Measurements from ENCODE around the gene CIAPIN1. TPM values are rescaled to one million over a fixed set of nuclear protein-coding genes. Genes with fewer than 3 reads are reported as not detected.
A peak's percentile ranks its signal among the peaks of the same experiment; 100 is the strongest.
"Not testable (repeated sequence)": the region's sequence is repeated elsewhere in the genome, so short reads cannot be mapped to it uniquely, and the experiment has no call there.

CIAPIN1 gene
- total RNA-seq, 1 donor from 2014 or later: 60.1 TPM

DNA sequence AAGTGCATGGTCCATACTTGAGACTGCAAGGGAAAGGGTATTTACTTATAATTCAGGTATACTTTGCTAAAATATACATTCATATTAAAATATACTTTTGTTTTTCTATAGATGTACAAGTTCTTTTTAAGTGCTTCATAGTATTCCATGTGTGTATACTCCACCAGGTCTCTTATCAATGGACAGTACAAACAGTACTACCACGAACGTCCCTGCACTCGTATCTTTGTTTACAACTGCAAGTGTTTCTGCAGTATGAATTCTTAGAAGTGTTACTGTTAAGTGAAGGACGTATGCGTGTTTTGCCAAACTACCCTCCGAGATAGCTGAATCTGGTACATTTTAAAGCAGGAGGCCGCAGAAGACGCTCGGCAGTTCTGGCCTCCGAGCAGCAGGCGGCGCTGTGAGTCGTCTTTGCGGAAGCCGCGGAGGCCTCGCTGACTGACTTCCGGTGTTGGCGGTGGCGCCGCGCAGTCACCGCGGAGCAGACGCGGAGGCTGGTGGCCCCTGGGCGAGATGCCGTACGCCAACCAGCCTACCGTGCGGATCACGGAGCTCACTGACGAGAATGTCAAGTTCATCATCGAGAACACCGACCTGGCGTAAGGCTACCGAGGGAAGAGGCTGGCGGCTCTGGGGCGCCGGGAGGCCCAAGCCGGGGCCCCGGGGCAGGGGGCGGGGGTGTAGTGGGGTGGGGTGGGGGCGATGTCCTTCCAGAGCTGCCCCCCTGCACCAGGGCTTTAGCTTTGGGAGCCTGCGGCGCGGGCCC lies 15.2 kb upstream of the CIAPIN1 start, which contains the start of gene POLR2C:
TSS of gene POLR2C (plus strand) at position 471 of the 769 bp plus-strand sequence. CDS start at position 517, 46 bp downstream.
- peak; percentile 95 for DNase-seq (ENCODE audit: low spot score)
- intact Hi-C loops (cut with DNase I): loop anchor here (5.0 kb wide), 1 partner anchor 75 kb away; the partner anchor contains the start of gene CCDC102A

DNA sequence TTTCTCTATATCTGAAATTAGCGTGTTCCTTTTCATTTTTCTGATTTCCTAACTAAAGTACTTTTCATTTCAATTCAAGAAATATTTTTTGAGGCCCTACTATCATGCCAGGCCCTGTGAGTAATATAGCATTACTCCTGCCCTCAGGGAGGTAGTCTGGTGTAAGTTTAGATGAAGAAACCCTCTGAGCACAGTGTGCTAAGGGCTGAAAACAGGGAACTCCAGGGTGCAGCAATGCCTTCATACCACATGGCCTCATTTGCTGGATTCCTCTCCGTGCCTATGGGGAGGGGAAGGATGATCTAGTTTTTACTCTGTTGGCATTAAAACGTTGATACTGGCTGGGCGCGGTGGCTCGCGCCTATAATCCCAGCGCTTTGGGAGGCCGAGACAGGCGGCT lies 4.8 kb upstream of the CIAPIN1 start:
- intact Hi-C loops (cut with DNase I): no loop called here
- no peak for DNase-seq (ENCODE audit: low spot score)

DNA sequence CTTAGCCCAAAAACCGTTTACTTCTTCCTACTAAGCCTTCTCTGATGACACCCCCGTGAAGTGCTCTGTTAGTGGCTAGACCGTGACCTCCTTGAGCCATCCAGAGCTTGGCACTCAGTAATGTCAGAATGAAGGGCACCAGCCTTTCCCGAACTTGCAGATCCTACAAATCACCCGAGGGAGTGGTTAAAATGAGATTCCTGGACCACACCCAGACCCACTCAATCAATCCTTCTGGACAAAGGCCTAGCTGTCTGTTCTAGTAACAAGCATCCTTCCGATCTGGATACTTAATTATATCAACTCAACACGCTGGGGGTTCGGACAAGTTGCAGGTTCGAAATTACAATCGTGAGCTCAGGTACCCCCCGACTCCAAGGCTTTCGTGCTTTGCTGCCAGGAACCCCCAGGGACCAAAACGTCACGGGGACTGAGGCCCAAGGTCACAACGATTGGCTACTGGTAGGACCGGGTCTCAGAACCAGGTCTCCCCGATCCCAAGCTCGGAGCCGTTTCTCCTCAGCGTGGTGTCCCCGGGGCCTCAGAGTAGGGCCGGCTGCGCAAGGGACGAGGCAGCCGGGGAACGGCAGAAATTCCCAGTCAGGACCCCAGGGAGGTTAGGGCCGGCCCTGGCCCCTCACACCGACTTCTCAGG lies 527 bp downstream of the CIAPIN1 start:
- intact Hi-C loops (cut with DNase I): loop anchor here (1.0 to 5.0 kb wide), 2 partner anchors 41 to 146 kb away; partner anchors contain the start of gene DOK4
- DNase-seq (ENCODE audit: low spot score): no peak

GRCh38 chr16:57445510-57445909 lies 1.7 kb downstream of the CIAPIN1 start:
- no peak for DNase-seq (ENCODE audit: low spot score)
- intact Hi-C loops (cut with DNase I): loop anchor here (5.0 kb wide), 1 partner anchor 42 kb away; the partner anchor contains the start of gene DOK4

DNA sequence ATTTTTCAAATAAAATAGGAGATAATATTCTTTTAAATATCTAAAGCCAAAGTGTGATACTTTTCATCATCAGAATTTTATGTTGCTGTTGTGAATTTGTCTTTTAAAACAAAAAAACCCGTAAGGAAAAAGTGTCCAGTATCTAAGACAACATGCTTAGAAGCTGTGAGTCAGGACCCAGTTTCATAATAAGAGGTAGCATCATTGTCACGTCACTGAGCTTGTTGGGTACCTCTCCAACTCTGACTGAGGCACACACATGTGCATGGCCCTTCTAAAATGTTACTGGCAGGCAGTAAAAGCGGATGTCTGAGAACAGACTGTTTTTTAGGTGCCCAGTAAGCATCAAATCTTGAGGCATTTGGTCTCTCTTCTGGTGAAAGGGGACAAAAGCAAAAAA lies 2.5 kb downstream of the CIAPIN1 start:
- intact Hi-C loops (cut with DNase I): loop anchor here (5.0 kb wide), 1 partner anchor 43 kb away; the partner anchor contains the start of gene DOK4

GRCh38 chr16:57440551-57440950 lies 6.6 kb downstream of the CIAPIN1 start:
- intact Hi-C loops (cut with DNase I); DNase-seq (ENCODE audit: low spot score): not testable (repeated sequence)

More for the DNA sequence above, 2.5 kb downstream of the CIAPIN1 start:
- no peak for DNase-seq (ENCODE audit: low spot score)

DNA sequence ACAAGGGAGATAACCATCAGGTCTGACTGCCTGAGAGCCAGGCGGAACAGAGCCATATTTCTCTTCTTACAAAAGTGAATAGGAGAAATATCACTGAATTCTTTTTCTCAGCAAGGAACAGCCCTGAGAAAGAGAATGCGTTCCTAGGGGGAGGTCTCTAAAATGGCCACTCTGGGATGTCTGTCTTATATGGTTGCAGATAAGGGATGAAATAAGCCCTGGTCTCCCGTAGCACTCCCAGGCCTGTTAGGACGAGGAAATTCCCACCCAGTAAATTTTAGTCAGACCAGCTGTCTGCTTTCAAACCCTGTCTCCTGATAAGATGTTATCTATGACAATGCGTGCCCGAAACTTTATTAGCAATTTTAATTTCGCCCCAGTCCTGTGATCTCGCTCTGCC lies 7.2 kb downstream of the CIAPIN1 start:
- intact Hi-C loops (cut with DNase I): not testable (repeated sequence)

DNA sequence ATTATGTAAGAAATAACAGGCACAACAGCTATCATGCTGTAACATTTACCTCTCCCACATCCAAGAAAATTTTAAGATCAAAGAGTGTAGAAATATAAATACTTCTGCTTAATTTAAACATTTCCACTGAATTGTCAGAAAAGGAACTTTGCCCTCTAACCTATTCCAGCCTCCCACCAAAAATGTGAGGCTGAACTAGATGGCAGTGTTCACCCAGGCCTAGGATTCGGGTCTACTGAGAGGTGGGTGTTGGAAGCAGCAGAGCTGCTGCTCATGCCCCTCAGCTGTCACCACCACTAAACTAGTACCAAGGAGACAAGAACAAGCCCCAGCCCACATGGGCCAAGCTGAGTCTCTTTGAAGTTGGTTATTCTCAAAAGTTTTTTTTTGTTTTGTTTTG lies 11.3 kb downstream of the CIAPIN1 start:
- no peak for DNase-seq (ENCODE audit: low spot score)
- intact Hi-C loops (cut with DNase I): no loop called here

More for the DNA sequence above, 7.2 kb downstream of the CIAPIN1 start:
- not testable (repeated sequence) for DNase-seq (ENCODE audit: low spot score)

GRCh38 chr16:57434003-57434402 lies 13.2 kb downstream of the CIAPIN1 start:
- intact Hi-C loops (cut with DNase I): no loop called here
- DNase-seq (ENCODE audit: low spot score): no peak

GRCh38 chr16:57432989-57433388 lies 14.2 kb downstream of the CIAPIN1 start:
- intact Hi-C loops (cut with DNase I): no loop called here
- no peak for DNase-seq (ENCODE audit: low spot score)

DNA sequence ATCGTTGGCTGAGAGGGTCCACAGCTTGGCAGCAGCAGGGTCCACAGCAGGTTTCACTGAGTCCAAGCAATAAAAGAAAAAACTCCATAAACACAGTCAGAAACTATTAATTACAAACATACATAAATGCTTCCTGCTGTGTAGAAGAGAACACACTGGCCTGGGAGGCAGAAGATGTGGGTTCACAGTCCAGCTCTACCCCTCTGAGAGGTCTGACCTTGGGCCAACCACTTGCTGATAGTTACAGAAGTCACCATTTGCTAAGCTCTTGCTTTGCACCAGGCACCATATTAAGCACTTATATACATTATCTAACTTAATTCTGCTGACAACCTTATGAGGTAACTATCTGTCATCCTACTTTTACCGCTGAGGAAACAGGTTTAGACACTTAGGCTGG lies 14.7 kb downstream of the CIAPIN1 start:
- intact Hi-C loops (cut with DNase I): no loop called here
- DNase-seq (ENCODE audit: low spot score): no peak

- DNase-seq (ENCODE audit: low spot score): no peak
- intact Hi-C loops (cut with DNase I): no loop called here
These were observed 16.2 kb downstream of the CIAPIN1 start for GRCh38 chr16:57430955-57431354.

DNA sequence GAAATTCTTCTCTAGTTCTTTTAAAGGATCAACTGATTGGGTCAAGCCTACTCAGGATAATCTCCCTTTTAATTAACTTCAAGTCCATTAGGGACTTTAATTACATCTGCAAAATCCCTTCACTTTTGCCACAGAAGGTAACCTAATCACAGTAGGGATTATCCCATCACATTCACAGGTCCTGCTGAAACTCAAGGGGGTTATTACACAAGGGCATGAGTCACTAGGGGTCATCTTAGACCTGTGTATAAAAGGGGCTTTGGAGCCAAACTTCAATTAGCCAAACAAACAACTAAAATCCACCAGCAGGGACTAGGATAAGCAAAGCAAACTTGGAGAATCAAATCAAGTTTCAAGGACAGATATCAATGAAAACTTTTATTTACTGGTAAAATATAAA lies 19.4 kb downstream of the CIAPIN1 start:
- DNase-seq (ENCODE audit: low spot score): no peak
- intact Hi-C loops (cut with DNase I): no loop called here

- no peak for DNase-seq (ENCODE audit: low spot score)
- intact Hi-C loops (cut with DNase I): no loop called here
These were observed 19.9 kb downstream of the CIAPIN1 start for GRCh38 chr16:57427307-57427706.

DNA sequence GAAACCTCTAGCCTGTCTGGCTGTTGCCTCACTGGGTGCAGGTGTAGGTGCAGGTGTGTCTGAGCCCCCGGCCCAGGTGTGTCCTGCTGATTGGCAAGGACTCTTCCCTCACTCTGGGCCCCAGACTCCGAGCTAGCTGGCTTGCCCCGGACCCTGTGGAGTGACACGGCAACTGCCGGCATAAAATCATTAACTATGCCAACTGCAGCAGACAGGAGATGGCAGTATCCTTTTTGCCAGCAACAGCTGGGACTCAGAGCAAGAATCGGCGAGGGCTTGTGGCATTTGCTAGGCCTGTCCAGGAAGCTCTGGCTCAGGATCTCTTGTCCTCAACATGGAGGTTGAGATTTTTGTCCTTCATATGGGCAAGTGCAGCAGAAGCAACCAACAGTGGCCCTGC lies 20.8 kb downstream of the CIAPIN1 start:
- intact Hi-C loops (cut with DNase I): no loop called here
- no peak for DNase-seq (ENCODE audit: low spot score)

DNA sequence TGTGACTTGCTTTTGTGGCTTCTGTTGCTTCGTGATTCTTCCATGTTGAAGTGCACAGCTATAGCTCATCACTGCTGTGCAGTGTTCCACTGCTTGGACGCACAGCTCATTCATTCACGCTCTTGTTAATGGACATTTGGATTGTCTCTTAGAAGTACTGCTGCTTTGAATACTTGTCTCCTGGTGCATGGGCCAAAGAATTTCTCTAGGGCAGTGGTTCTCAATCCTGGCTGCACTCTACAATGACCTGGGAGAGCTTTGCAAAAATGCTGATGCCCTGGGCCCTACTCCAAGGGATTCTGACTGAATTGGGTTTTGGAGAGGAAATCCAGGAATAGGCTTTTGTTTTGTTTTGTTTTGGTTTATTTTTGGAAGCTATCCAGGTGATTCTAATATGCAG lies 22.6 kb downstream of the CIAPIN1 start:
- intact Hi-C loops (cut with DNase I): no loop called here

GRCh38 chr16:57423152-57423551 lies 24.0 kb downstream of the CIAPIN1 start:
- no peak for DNase-seq (ENCODE audit: low spot score)
- intact Hi-C loops (cut with DNase I): no loop called here

More for the DNA sequence above, 22.6 kb downstream of the CIAPIN1 start:
- no peak for DNase-seq (ENCODE audit: low spot score)

DNA sequence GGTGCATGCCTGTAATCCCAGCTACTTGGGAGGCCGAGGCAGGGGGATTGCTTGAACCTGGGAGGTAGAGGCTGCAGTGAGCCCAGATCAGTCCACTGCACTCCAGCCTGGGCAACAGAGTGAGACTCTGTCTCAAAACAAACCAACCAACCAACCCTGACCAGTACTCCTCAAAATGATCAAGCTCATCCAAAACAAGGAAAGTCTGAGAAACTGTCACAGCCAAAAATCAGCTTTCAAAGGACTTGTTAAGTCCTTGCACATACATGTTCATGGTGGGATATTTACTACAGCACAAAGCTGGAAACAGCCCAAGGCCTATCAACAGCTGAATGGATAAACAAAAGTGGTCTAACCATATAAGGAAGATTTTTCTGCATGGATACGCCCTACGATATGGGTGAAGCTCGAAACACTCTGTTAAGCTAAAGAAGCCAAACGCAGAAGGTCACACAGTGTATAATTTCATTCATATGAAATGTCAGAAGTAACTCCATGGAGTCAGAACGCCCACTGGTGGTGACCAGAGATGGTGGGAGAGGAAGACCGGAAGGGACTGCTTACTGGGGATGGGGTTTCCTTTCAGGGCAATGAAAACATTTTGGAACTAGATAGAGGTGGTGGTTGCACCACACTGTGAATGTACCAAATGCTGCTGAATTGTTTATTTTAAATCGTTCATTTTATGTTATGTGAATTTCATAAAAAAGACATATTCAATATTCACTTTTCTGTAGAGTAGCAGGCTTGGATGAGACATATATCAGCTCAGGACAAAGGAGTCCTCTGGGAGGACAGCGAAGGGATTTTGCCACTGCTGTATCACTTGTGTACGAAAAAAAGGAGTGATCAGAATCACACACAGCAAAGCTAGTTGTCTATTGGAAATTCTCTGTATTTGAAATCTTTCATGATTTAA lies 24.9 kb downstream of the CIAPIN1 start:
- intact Hi-C loops (cut with DNase I): no loop called here
- no peak for DNase-seq (ENCODE audit: low spot score)

- intact Hi-C loops (cut with DNase I): loop anchor here (2.0 to 10.0 kb wide), 2 partner anchors 99 to 335 kb away; no protein-coding TSS in a partner anchor
These were observed 27.7 kb downstream of the CIAPIN1 start for GRCh38 chr16:57419506-57419905.

More at GRCh38 chr16:57419506-57419905, 27.7 kb downstream of the CIAPIN1 start:
- no peak for DNase-seq (ENCODE audit: low spot score)
